Heart left ventricle (tissue), 13 donors: ENCODE data around the gene TMEM179.
A peak's percentile ranks its signal among the peaks of the same experiment; 100 is the strongest.

Experiments
- POLR2A ChIP-seq, 2 donors: fragments of 450-650 bp; IDR thresholded peaks; one replicate each; pipeline ENCODE4 v1.6.1; 2017; ENCODE audit warnings: antibody characterized with exemption in 2 of 2, mild to moderate bottlenecking in 2 of 2, moderate library complexity in 2 of 2
- TF ChIP-seq, protein P1 (sequence below), 12 donors: fragments of 200-600 bp; sonication (generic) in 4 of 12; IDR thresholded peaks; one replicate each; pipeline versions ENCODE4 v1.5.0 to v1.8.0; 2018 to 2022; ENCODE audit warnings: antibody characterized with exemption in 12 of 12, mild to moderate bottlenecking in 5 of 12
- donor health status: ischemic (EF 13 %, LVEDD 7.1; RV severe dilation, severe dysfunction).
- donor health status: DM: no; HTN: yes; CAD: no.
- donor health status: DM: no; HTN: no; CAD: no.
- donor health status: ischemic (EF 25% LVEDD 6.9; RV normal size, moderate dysfunction).
- donor health status: ischemic (EF 25% LVEDD 5.7; RV mildly dilated, moderate dysfunction).
- donor health status: ischemic (EF 35%, LVEDD 5.7; RV mildly dilated, moderate dysfunction).
- donor health status: nonischemic (EF 11% LVEDD 7.7; RV severe dilation, severe dysfunction).
- donor health status: DM: yes; HTN: yes; CAD: no.
- donor health status: PGD.
- donor health status: ischemic (EF 29% LVEDD 5.4; RV normal size, mild dysfunction).
- donor health status: nonischemic (EF 23%, LVEDD 6.1; RV moderate dilation, normal function).

- TF ChIP-seq POLR2A (IDR thresholded peaks at IDR 0.05), result peak in 1 of 2 donors; percentile 29
- TF ChIP-seq, protein P1, sequence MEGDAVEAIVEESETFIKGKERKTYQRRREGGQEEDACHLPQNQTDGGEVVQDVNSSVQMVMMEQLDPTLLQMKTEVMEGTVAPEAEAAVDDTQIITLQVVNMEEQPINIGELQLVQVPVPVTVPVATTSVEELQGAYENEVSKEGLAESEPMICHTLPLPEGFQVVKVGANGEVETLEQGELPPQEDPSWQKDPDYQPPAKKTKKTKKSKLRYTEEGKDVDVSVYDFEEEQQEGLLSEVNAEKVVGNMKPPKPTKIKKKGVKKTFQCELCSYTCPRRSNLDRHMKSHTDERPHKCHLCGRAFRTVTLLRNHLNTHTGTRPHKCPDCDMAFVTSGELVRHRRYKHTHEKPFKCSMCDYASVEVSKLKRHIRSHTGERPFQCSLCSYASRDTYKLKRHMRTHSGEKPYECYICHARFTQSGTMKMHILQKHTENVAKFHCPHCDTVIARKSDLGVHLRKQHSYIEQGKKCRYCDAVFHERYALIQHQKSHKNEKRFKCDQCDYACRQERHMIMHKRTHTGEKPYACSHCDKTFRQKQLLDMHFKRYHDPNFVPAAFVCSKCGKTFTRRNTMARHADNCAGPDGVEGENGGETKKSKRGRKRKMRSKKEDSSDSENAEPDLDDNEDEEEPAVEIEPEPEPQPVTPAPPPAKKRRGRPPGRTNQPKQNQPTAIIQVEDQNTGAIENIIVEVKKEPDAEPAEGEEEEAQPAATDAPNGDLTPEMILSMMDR (IDR thresholded peaks at IDR 0.05), result no peak
Observed at GRCh38 chr14:104582005-104582404, 22.6 kb downstream of the TMEM179 start.
